Natural killer cell (primary cell): ENCODE data around the gene GGTA1. TPM values are rescaled to one million over a fixed set of nuclear protein-coding genes. Genes with fewer than 3 reads are reported as not detected.

ENCODE experiments used
- ATAC-seq, 3 donors: fragments of 150-1000 bp in 2 of 3; fragments of 200-7000 bp in 1 of 3; cut with Tn5 transposase; 1 replicate in 1 of 3; 2 replicates in 2 of 3; pipeline ENCODE4 v1.10.0; 2021; ENCODE audit warnings: mild to moderate bottlenecking in 2 of 3, moderate library complexity in 2 of 3
- DNase-seq, 2 donors: peaks; one replicate each; pipeline versions ENCODE4 v3.0.0 to v3.0.0-alpha.2; 2013 to 2021; ENCODE audit warnings: mixed read lengths in 1 of 2
- H3K27ac ChIP-seq: one replicate; pipeline ENCODE4 v1.5.1; 2013; ENCODE audit warnings: mild to moderate bottlenecking, low read length
- H3K27me3 ChIP-seq: one replicate; pipeline ENCODE4 v1.6.1; 2013; ENCODE audit warnings: low read length; ENCODE audit not compliant: control insufficient read depth, insufficient read depth
- H3K36me3 ChIP-seq: one replicate; pipeline ENCODE4 v1.6.1; 2013; ENCODE audit warnings: low read length; ENCODE audit not compliant: control insufficient read depth, insufficient read depth
- H3K4me1 ChIP-seq: one replicate; pipeline ENCODE4 v1.6.1; 2013; ENCODE audit warnings: low read length; ENCODE audit not compliant: control insufficient read depth, insufficient read depth
- H3K4me3 ChIP-seq: one replicate; pipeline ENCODE4 v1.5.1; 2013; ENCODE audit warnings: low read length
- H3K9me3 ChIP-seq: one replicate; pipeline ENCODE4 v1.6.1; 2013; ENCODE audit warnings: low read length; ENCODE audit not compliant: control insufficient read depth, insufficient read depth
- H3K27ac Mint-ChIP-seq, 2 donors: one replicate each; pipeline ENCODE4 v1.8.0; 2022; ENCODE audit warnings: mild to moderate bottlenecking in 2 of 2, mixed read lengths in 2 of 2, moderate library complexity in 1 of 2
- H3K27me3 Mint-ChIP-seq, 2 donors: one replicate each; pipeline ENCODE4 v1.8.0; 2022; ENCODE audit warnings: low read depth in 2 of 2, mixed read lengths in 2 of 2
- H3K36me3 Mint-ChIP-seq: one replicate; pipeline ENCODE4 v1.8.0; 2022; ENCODE audit warnings: mixed read lengths
- H3K4me1 Mint-ChIP-seq, 2 donors: one replicate each; pipeline ENCODE4 v1.8.0; 2022; ENCODE audit warnings: mixed read lengths in 2 of 2
- H3K4me3 Mint-ChIP-seq: one replicate; pipeline ENCODE4 v1.8.0; 2022; ENCODE audit warnings: mild to moderate bottlenecking, moderate library complexity, mixed read lengths
- H3K9me3 Mint-ChIP-seq, 2 donors: one replicate each; pipeline ENCODE4 v1.8.0; 2022; ENCODE audit warnings: mixed read lengths in 2 of 2
- CTCF ChIP-seq: fragments of 200-600 bp; IDR thresholded peaks from one replicate; pipeline ENCODE4 v1.8.0; 2022; ENCODE audit warnings: antibody characterized with exemption
- WGBS: methylation state at CpG from one replicate; pipeline ENCODE4 v1.1.7; 2013; ENCODE audit warnings: missing lambda C conversion rate; ENCODE audit not compliant: insufficient coverage; 5-methylcytosine and 5-hydroxymethylcytosine counted together
- intact Hi-C: fragments of 100-400 bp; cut with micrococcal nuclease; formaldehyde crosslinking; loops from one replicate; pipeline ENCODE4 v1.14.2; 2022
- total RNA-seq, 4 donors: library from RNA; stranded (reverse); fragments of 120-200 nt in 1 of 4; gene quantifications; one replicate each; pipeline versions ENCODE4 v1.2.3 to v1.2.4, GENCODE V29; 2013 to 2022

GGTA1 gene
- total RNA-seq, 3 donors from 2014 or later (not counting 1 experiment from before 2014, with no cell fraction given): 0.23 to 0.87 (median 0.55) TPM

- H3K27me3 ChIP-seq: no peaks in the 10 kb centered on the region
- H3K4me1 Mint-ChIP-seq: no peaks in the 10 kb centered on the region
- no peaks in the 10 kb centered on the region for H3K36me3 ChIP-seq
- TF ChIP-seq CTCF: no peak
- H3K4me3 ChIP-seq: no peak overlapping the region
- no peaks in the 10 kb centered on the region for H3K4me1 ChIP-seq
- no peaks in the 10 kb centered on the region for H3K36me3 Mint-ChIP-seq
- peaks cover 7 to 11% of the 10 kb centered on the region in 2 donors for H3K27me3 Mint-ChIP-seq
- no peaks in the 10 kb centered on the region for H3K9me3 Mint-ChIP-seq
- 82% methylated on average over 10 of the region's 10 CpGs for WGBS
- intact Hi-C loops: no loop called here
- DNase-seq: no peak
- ATAC-seq: no peak
- no peak overlapping the region for H3K27ac ChIP-seq
- no peaks in the 10 kb centered on the region for H3K9me3 ChIP-seq
- no peak overlapping the region for H3K27ac Mint-ChIP-seq
- H3K4me3 Mint-ChIP-seq: no peak overlapping the region
These were observed 25.3 kb downstream of the GGTA1 start for GRCh38 chr9:121474231-121474947.

- no peaks in the 10 kb centered on the region for H3K4me1 Mint-ChIP-seq
These were observed 26.4 kb downstream of the GGTA1 start for GRCh38 chr9:121473229-121473628.

GRCh38 chr9:121472446-121472845 lies 27.2 kb downstream of the GGTA1 start:
- H3K36me3 ChIP-seq: no peaks in the 10 kb centered on the region
- Mint-ChIP-seq H3K4me3 (no peak overlapping the region), H3K27ac (no peak overlapping the region), H3K27me3 (peaks cover 10 to 18% of the 10 kb centered on the region in 2 donors), H3K4me1 (no peaks in the 10 kb centered on the region), H3K9me3 (no peaks in the 10 kb centered on the region), H3K36me3 (no peaks in the 10 kb centered on the region)
- H3K9me3 ChIP-seq: no peaks in the 10 kb centered on the region
- no peak overlapping the region for H3K27ac ChIP-seq
- no peak for TF ChIP-seq CTCF
- 87% methylated on average over 5 of the region's 5 CpGs for WGBS
- DNase-seq: no peak
- intact Hi-C loops: no loop called here
- H3K27me3 ChIP-seq: no peaks in the 10 kb centered on the region
- no peak overlapping the region for H3K4me3 ChIP-seq
- H3K4me1 ChIP-seq: no peaks in the 10 kb centered on the region
- no peak for ATAC-seq

More at GRCh38 chr9:121473229-121473628, 26.4 kb downstream of the GGTA1 start:
- H3K9me3 ChIP-seq: no peaks in the 10 kb centered on the region
- no peak for TF ChIP-seq CTCF
- H3K36me3 Mint-ChIP-seq: no peaks in the 10 kb centered on the region
- no peaks in the 10 kb centered on the region for H3K27me3 ChIP-seq
- ATAC-seq (no peak), DNase-seq (no peak)
- WGBS: 88% methylated on average over 6 of the region's 6 CpGs
- no peak overlapping the region for H3K4me3 Mint-ChIP-seq
- H3K27me3 Mint-ChIP-seq: peaks cover 7 to 18% of the 10 kb centered on the region in 2 donors
- no peak overlapping the region for H3K4me3 ChIP-seq
- no peak overlapping the region for H3K27ac Mint-ChIP-seq
- H3K9me3 Mint-ChIP-seq: no peaks in the 10 kb centered on the region
- H3K27ac ChIP-seq: no peak overlapping the region
- no peaks in the 10 kb centered on the region for H3K4me1 ChIP-seq
- no peaks in the 10 kb centered on the region for H3K36me3 ChIP-seq
- intact Hi-C loops: no loop called here

GRCh38 chr9:121466142-121466541 lies 33.5 kb downstream of the GGTA1 start:
- Mint-ChIP-seq H3K4me3 (no peak overlapping the region), H3K27me3 (peaks cover 24 to 28% of the 10 kb centered on the region in 2 donors), H3K9me3 (no peaks in the 10 kb centered on the region), H3K4me1 (no peaks in the 10 kb centered on the region), H3K36me3 (no peaks in the 10 kb centered on the region), H3K27ac (no peak overlapping the region)
- TF ChIP-seq CTCF: no peak
- DNase-seq: no peak
- no peaks in the 10 kb centered on the region for H3K4me1 ChIP-seq
- intact Hi-C loops: no loop called here
- H3K36me3 ChIP-seq: no peaks in the 10 kb centered on the region
- WGBS: 55% methylated on average over 1 of the region's 1 CpG
- ATAC-seq: no peak
- no peaks in the 10 kb centered on the region for H3K27me3 ChIP-seq
- no peaks in the 10 kb centered on the region for H3K9me3 ChIP-seq
- H3K27ac ChIP-seq: no peak overlapping the region
- no peak overlapping the region for H3K4me3 ChIP-seq
